NCI-H774 (cell line): Measurements from ENCODE around the gene ZNF202.

Source experiments
- DNase-seq: peaks from one replicate; lab custom pipeline; 2025; lab: John Stamatoyannopoulos, UW

Gene ZNF202

GRCh38 chr11:123682696-123683410 is 58.6 kb downstream of the ZNF202 start:
- no peak for DNase-seq

GRCh38 chr11:123681030-123681429 is 60.4 kb downstream of the ZNF202 start:
- no peak for DNase-seq

DNA sequence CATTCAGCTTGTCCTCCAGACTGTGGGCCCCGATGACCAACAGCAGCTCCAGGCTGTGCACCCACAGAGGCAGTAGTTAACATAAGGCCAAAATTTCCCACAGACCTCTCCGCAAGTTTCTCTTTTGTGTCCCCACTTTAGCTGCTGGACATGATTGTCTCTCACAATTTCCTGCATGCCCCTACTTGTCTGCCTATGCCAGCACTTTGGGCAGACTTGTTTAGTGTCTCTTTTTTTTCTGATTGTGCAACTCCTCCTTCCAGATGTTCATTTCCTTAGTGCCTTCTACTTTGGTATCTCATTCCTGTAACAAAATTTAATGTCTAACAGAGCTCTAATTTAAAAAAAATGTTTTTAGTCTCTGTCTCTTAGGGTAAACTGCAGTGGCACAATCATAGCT is 63.2 kb downstream of the ZNF202 start:
- no peak for DNase-seq

GRCh38 chr11:123677510-123677909 is 64.0 kb downstream of the ZNF202 start:
- DNase-seq: no peak

- no peak for DNase-seq
These were observed 67.2 kb downstream of the ZNF202 start for GRCh38 chr11:123674297-123674696.
